Neural cell (in vitro differentiated cells): ENCODE data around the gene LURAP1L. TPM values are rescaled to one million over a fixed set of nuclear protein-coding genes. Genes with fewer than 3 reads are reported as not detected.
"Not testable (repeated sequence)": the region's sequence is repeated elsewhere in the genome, so short reads cannot be mapped to it uniquely, and the experiment has no call there.

ENCODE experiments used
- H2AFZ ChIP-seq: fragments of 200-600, 300-800 bp; sonication (generic), shearing (Covaris generic); 2 replicates; pipeline ENCODE4 v1.6.0; 2014; ENCODE audit warnings: low read depth, mild to moderate bottlenecking, antibody characterized with exemption, low read length, moderate library complexity
- H3F3A ChIP-seq: fragments of 200-600 bp; shearing (Covaris generic); 2 replicates; pipeline ENCODE4 v1.6.1; 2016; ENCODE audit warnings: mild to moderate bottlenecking, moderate library complexity, mixed read lengths, antibody characterized with exemption, low read length; ENCODE audit not compliant: insufficient read depth, poor library complexity, severe bottlenecking
- H3K27ac ChIP-seq: fragments of 200-600, 300-800 bp; sonication (generic), shearing (Covaris generic); 2 replicates; pipeline ENCODE4 v1.5.1; 2014; ENCODE audit warnings: mild to moderate bottlenecking, low read length, moderate library complexity
- H3K27me3 ChIP-seq: fragments of 300-800, 200-600 bp; sonication (generic), shearing (Covaris generic); 2 replicates; pipeline ENCODE4 v1.6.0; 2014; ENCODE audit warnings: mild to moderate bottlenecking, low read depth, low read length, moderate library complexity; ENCODE audit not compliant: insufficient read depth
- H3K36me3 ChIP-seq: fragments of 300-800, 200-600 bp; sonication (generic), shearing (Covaris generic); 2 replicates; pipeline ENCODE4 v1.5.1; 2014; ENCODE audit warnings: mild to moderate bottlenecking, antibody characterized with exemption, low read length, moderate library complexity; ENCODE audit not compliant: insufficient read depth
- H3K4me2 ChIP-seq: fragments of 300-800, 200-600 bp; sonication (generic), shearing (Covaris generic); 2 replicates; pipeline ENCODE4 v1.6.0; 2014; ENCODE audit warnings: mild to moderate bottlenecking, low read length
- H3K4me3 ChIP-seq: fragments of 300-800, 200-600 bp; sonication (generic), shearing (Covaris generic); 2 replicates; pipeline ENCODE4 v1.5.1; 2014; ENCODE audit warnings: mild to moderate bottlenecking, low read length, moderate library complexity
- H3K79me2 ChIP-seq: fragments of 200-600 bp; shearing (Covaris generic); replicated peaks from 2 replicates; pipeline ENCODE4 v1.6.0; 2014; ENCODE audit warnings: mild to moderate bottlenecking, low read length, moderate library complexity; ENCODE audit not compliant: insufficient read depth
- H3K9ac ChIP-seq: fragments of 300-800, 200-600 bp; sonication (generic), shearing (Covaris generic); 2 replicates; pipeline ENCODE4 v1.6.1; 2016; ENCODE audit warnings: mild to moderate bottlenecking, low read length, mixed read lengths
- H3K9me2 ChIP-seq: fragments of 200-600 bp; shearing (Covaris generic); 2 replicates; pipeline ENCODE4 v1.6.1; 2016; ENCODE audit warnings: mild to moderate bottlenecking, low read length, mixed read lengths; ENCODE audit not compliant: insufficient read depth
- H3K9me3 ChIP-seq: fragments of 200-600, 300-800 bp; sonication (generic), shearing (Covaris generic); 2 replicates; pipeline ENCODE4 v1.6.1; 2016; ENCODE audit warnings: mild to moderate bottlenecking, mixed run types, low read length, moderate library complexity, mixed read lengths
- H4K20me1 ChIP-seq: fragments of 200-600 bp; shearing (Covaris generic); 2 replicates; pipeline ENCODE4 v1.6.1; 2016; ENCODE audit warnings: mild to moderate bottlenecking, mixed run types; ENCODE audit not compliant: insufficient read depth
- CTCF ChIP-seq: fragments of 450-650 bp; IDR thresholded peaks from 2 replicates; pipeline ENCODE4 v1.5.1; 2014; ENCODE audit warnings: antibody characterized with exemption, mild to moderate bottlenecking, moderate library complexity; ENCODE audit not compliant: poor library complexity, severe bottlenecking
- EP300 ChIP-seq: fragments of 450-650 bp; conservative IDR thresholded peaks from 2 replicates; pipeline ENCODE4 v1.6.1; 2014; ENCODE audit warnings: antibody characterized with exemption, mild to moderate bottlenecking, moderate library complexity; ENCODE audit not compliant: poor library complexity, severe bottlenecking
- EZH2 ChIP-seq: fragments of 200-600, 300-800 bp; shearing (Covaris generic), sonication (generic); IDR thresholded peaks from 2 replicates; pipeline ENCODE4 v1.6.1; 2014; ENCODE audit warnings: antibody characterized with exemption, low read length, borderline replicate concordance, mild to moderate bottlenecking; ENCODE audit not compliant: insufficient read depth, poor library complexity, severe bottlenecking
- MXI1 ChIP-seq: fragments of 450-650 bp; conservative IDR thresholded peaks from 2 replicates; pipeline ENCODE4 v1.6.1; 2014; ENCODE audit warnings: antibody characterized with exemption, mild to moderate bottlenecking; ENCODE audit not compliant: poor library complexity, severe bottlenecking
- POLR2AphosphoS5 ChIP-seq: IDR thresholded peaks from 2 replicates; pipeline ENCODE4 v1.6.1; 2012
- RAD21 ChIP-seq: fragments of 450-650 bp; conservative IDR thresholded peaks from 2 replicates; pipeline ENCODE4 v1.6.1; 2014; ENCODE audit warnings: antibody characterized with exemption, mild to moderate bottlenecking, moderate library complexity
- REST ChIP-seq: IDR thresholded peaks from 2 replicates; pipeline ENCODE4 v1.6.1; 2012; ENCODE audit warnings: borderline replicate concordance
- SMC3 ChIP-seq: fragments of 450-650 bp; conservative IDR thresholded peaks from 2 replicates; pipeline ENCODE4 v1.6.1; 2014; ENCODE audit warnings: antibody characterized with exemption, mild to moderate bottlenecking, moderate library complexity; ENCODE audit not compliant: poor library complexity
- TAF1 ChIP-seq: IDR thresholded peaks from 2 replicates; pipeline ENCODE4 v1.6.1; 2012; ENCODE audit warnings: low read depth
- polyA plus RNA-seq: library from polyadenylated mRNA; depleted of rRNA; stranded (reverse); fragments of >200 nt; gene quantifications from 2 replicates; pipeline ENCODE4 v1.2.3, GENCODE V29; 2014

The LURAP1L gene
- polyA plus RNA-seq, 1 donor from 2014 or later = 0.59 TPM

GRCh38 chr9:12862611-12863410 is 88.0 kb downstream of the LURAP1L start:
- Histone ChIP-seq H3K9me3 (no peaks in the 10 kb centered on the region), H3K9me2 (no peaks in the 10 kb centered on the region), H3K79me2 (no peaks in the 10 kb centered on the region), H3K27me3 (no peaks in the 10 kb centered on the region), H3F3A (no peaks in the 10 kb centered on the region), H2AFZ (no peak overlapping the region), H3K4me2 (no peak overlapping the region), H4K20me1 (no peaks in the 10 kb centered on the region), H3K36me3 (no peaks in the 10 kb centered on the region), H3K27ac (no peak overlapping the region), H3K9ac (no peak overlapping the region), H3K4me3 (no peak overlapping the region)
- no peak for TF ChIP-seq EP300
- no peak for TF ChIP-seq EZH2
- no peak for TF ChIP-seq RAD21
- no peak for TF ChIP-seq SMC3
- TF ChIP-seq POLR2AphosphoS5 = no peak
- TF ChIP-seq REST = no peak
- no peak for TF ChIP-seq CTCF
- TF ChIP-seq TAF1 = no peak
- no peak for TF ChIP-seq MXI1

GRCh38 chr9:12863618-12864017 is 88.8 kb downstream of the LURAP1L start:
- Histone ChIP-seq H3K9ac (no peak overlapping the region), H2AFZ (no peak overlapping the region), H4K20me1 (no peaks in the 10 kb centered on the region), H3K79me2 (no peaks in the 10 kb centered on the region), H3K27me3 (no peaks in the 10 kb centered on the region), H3K4me3 (no peak overlapping the region), H3K9me2 (no peaks in the 10 kb centered on the region), H3K4me2 (no peak overlapping the region), H3K36me3 (no peaks in the 10 kb centered on the region), H3F3A (no peaks in the 10 kb centered on the region), H3K27ac (no peak overlapping the region), H3K9me3 (no peaks in the 10 kb centered on the region)
- no peak for TF ChIP-seq POLR2AphosphoS5
- TF ChIP-seq SMC3 = no peak
- no peak for TF ChIP-seq CTCF
- TF ChIP-seq RAD21 = no peak
- TF ChIP-seq TAF1 = no peak
- no peak for TF ChIP-seq MXI1
- no peak for TF ChIP-seq EP300
- TF ChIP-seq REST = no peak
- no peak for TF ChIP-seq EZH2

- not testable (repeated sequence) for H3K4me3 ChIP-seq, H3K9me3 ChIP-seq
Measured at GRCh38 chr9:12865380-12865779, 90.6 kb downstream of the LURAP1L start.

More at GRCh38 chr9:12865380-12865779, 90.6 kb downstream of the LURAP1L start:
- not testable (repeated sequence) for H3K36me3 ChIP-seq, H3K9me2 ChIP-seq, H3F3A ChIP-seq, H3K27me3 ChIP-seq, H3K4me2 ChIP-seq, H4K20me1 ChIP-seq, H3K79me2 ChIP-seq, H2AFZ ChIP-seq, H3K27ac ChIP-seq, H3K9ac ChIP-seq
